Vagina (tissue), 2 donors: ENCODE data around the gene SPINDOC. TPM values are rescaled to one million over a fixed set of nuclear protein-coding genes. Genes with fewer than 3 reads are reported as not detected.
"Not testable (repeated sequence)": the region's sequence is repeated elsewhere in the genome, so short reads cannot be mapped to it uniquely, and the experiment has no call there.

Source experiments
- DNase-seq, 2 donors: peaks; one replicate each; pipeline ENCODE4 v3.0.0-alpha.2; 2017; ENCODE audit errors: extremely low spot score in 2 of 2
- H3K27ac ChIP-seq: fragments of 200-600 bp; sonication (generic); one replicate; pipeline ENCODE4 v1.5.1; 2019
- H3K27me3 ChIP-seq: fragments of 200-600 bp; sonication (generic); one replicate; pipeline ENCODE4 v1.5.1; 2019
- H3K36me3 ChIP-seq, 2 donors: fragments of 200-600 bp; sonication (generic); one replicate each; pipeline ENCODE4 v1.5.1; 2017 to 2019
- H3K4me1 ChIP-seq: fragments of 200-600 bp; sonication (generic); one replicate; pipeline ENCODE4 v1.5.1; 2019
- H3K4me3 ChIP-seq, 2 donors: fragments of 200-600 bp; sonication (generic); 1 replicate in 1 of 2; 2 replicates in 1 of 2; pipeline ENCODE4 v1.5.1; 2016 to 2019
- H3K9me3 ChIP-seq: fragments of 200-600 bp; sonication (generic); one replicate; pipeline ENCODE4 v1.5.1; 2019
- CTCF ChIP-seq, 3 experiments: fragments of 450-650 bp in 2 of 3; fragments of 200-600 bp in 1 of 3; sonication (generic) in 1 of 3; IDR thresholded peaks; one replicate each; pipeline ENCODE4 v1.5.1; 2017 to 2019; ENCODE audit warnings: antibody characterized with exemption in 3 of 3, mild to moderate bottlenecking in 2 of 3, moderate library complexity in 2 of 3
- POLR2A ChIP-seq, 2 donors: fragments of 450-650 bp; IDR thresholded peaks; one replicate each; pipeline ENCODE4 v1.6.1; 2017; ENCODE audit warnings: antibody characterized with exemption in 2 of 2, mild to moderate bottlenecking in 2 of 2, moderate library complexity in 2 of 2
- POLR2AphosphoS5 ChIP-seq, 2 donors: sonication (generic); formaldehyde crosslinking; IDR thresholded peaks; one replicate each; pipeline ENCODE4 v1.9.0; 2017; ENCODE audit warnings: antibody characterized with exemption in 2 of 2, mild to moderate bottlenecking in 2 of 2, low read depth in 1 of 2; ENCODE audit not compliant: insufficient read depth in 1 of 2
- intact Hi-C: fragments of 100-400 bp; cut with DNase I; formaldehyde crosslinking; loops from one replicate; pipeline ENCODE4 v1.15.1; 2023
- total RNA-seq: library from RNA; depleted of rRNA; stranded (reverse); fragments of >200 nt; gene quantifications from one replicate; pipeline ENCODE4 v1.2.3, GENCODE V29; 2016

Gene SPINDOC
- total RNA-seq, 1 donor from 2014 or later, result 6.6 TPM

- Histone ChIP-seq H3K4me1 (peaks cover 21% of the 10 kb centered on the region), H3K4me3 (no peak overlapping the region), H3K27ac (peak overlapping the region; percentile 50), H3K9me3 (no peaks in the 10 kb centered on the region), H3K27me3 (no peaks in the 10 kb centered on the region), H3K36me3 (no peaks in the 10 kb centered on the region)
- no peak for DNase-seq
- intact Hi-C loops, result no loop called here
- TF ChIP-seq POLR2A (IDR thresholded peaks at IDR 0.05) (no peak), POLR2AphosphoS5 (IDR thresholded peaks at IDR 0.05; ENCODE audit: insufficient read depth in 1 of 2, low read depth in 1 of 2) (peak in 1 of 2 donors; percentile 88), CTCF (IDR thresholded peaks at IDR 0.05) (no peak)
Observed at GRCh38 chr11:63804259-63804658, 9.0 kb upstream of the SPINDOC start.

- intact Hi-C loops, result no loop called here
- H3K27ac ChIP-seq, result no peak overlapping the region
- no peaks in the 10 kb centered on the region for H3K9me3 ChIP-seq
Observed at GRCh38 chr11:63805844-63806415, 7.3 kb upstream of the SPINDOC start.

GRCh38 chr11:63810383-63810782 is 2.9 kb upstream of the SPINDOC start:
- DNase-seq, H3K4me3 ChIP-seq, H3K27ac ChIP-seq, H3K9me3 ChIP-seq, intact Hi-C loops, H3K27me3 ChIP-seq, H3K36me3 ChIP-seq: not testable (repeated sequence)
- peaks cover 22% of the 10 kb centered on the region for H3K4me1 ChIP-seq

More at GRCh38 chr11:63805844-63806415, 7.3 kb upstream of the SPINDOC start:
- Histone ChIP-seq H3K27me3 (no peaks in the 10 kb centered on the region), H3K4me1 (peaks cover 21% of the 10 kb centered on the region), H3K4me3 (no peak overlapping the region), H3K36me3 (no peaks in the 10 kb centered on the region)
- TF ChIP-seq POLR2A (IDR thresholded peaks at IDR 0.05) (no peak), POLR2AphosphoS5 (IDR thresholded peaks at IDR 0.05; ENCODE audit: insufficient read depth in 1 of 2, low read depth in 1 of 2) (no peak), CTCF (IDR thresholded peaks at IDR 0.05) (no peak)
- no peak for DNase-seq

- TF ChIP-seq POLR2AphosphoS5 (IDR thresholded peaks at IDR 0.05; ENCODE audit: insufficient read depth in 1 of 2, low read depth in 1 of 2) (no peak), CTCF (IDR thresholded peaks at IDR 0.05) (no peak), POLR2A (IDR thresholded peaks at IDR 0.05) (no peak)
- no peaks in the 10 kb centered on the region for H3K27me3 ChIP-seq
- intact Hi-C loops, result no loop called here
- no peak for DNase-seq
- no peaks in the 10 kb centered on the region for H3K36me3 ChIP-seq
- H3K27ac ChIP-seq, result no peak overlapping the region
- H3K9me3 ChIP-seq, result no peaks in the 10 kb centered on the region
- H3K4me1 ChIP-seq, result peaks cover 30% of the 10 kb centered on the region
- no peak overlapping the region for H3K4me3 ChIP-seq
Observed at GRCh38 chr11:63811522-63811921, 1.7 kb upstream of the SPINDOC start.

GRCh38 chr11:63813563-63814382 is 517 bp downstream of the SPINDOC start:
- intact Hi-C loops, result loop anchor here (1.0 kb wide), 1 partner anchor 50 kb away; no protein-coding TSS in a partner anchor
- Histone ChIP-seq H3K4me3 (peak overlapping the region; percentile 74 to 91), H3K27ac (peak overlapping the region; percentile 79), H3K36me3 (peaks cover 0 to 14% of the 10 kb centered on the region in 2 donors), H3K4me1 (peaks cover 34% of the 10 kb centered on the region), H3K9me3 (no peaks in the 10 kb centered on the region), H3K27me3 (no peaks in the 10 kb centered on the region)
- no peak for DNase-seq
- TF ChIP-seq POLR2AphosphoS5 (IDR thresholded peaks at IDR 0.05; ENCODE audit: insufficient read depth in 1 of 2, low read depth in 1 of 2) (peak in 1 of 2 donors; percentile 28), POLR2A (IDR thresholded peaks at IDR 0.05) (no peak)

- Histone ChIP-seq H3K27me3 (no peaks in the 10 kb centered on the region), H3K4me1 (peaks cover 34% of the 10 kb centered on the region), H3K27ac (peak overlapping the region; percentile 79), H3K36me3 (peaks cover 0 to 19% of the 10 kb centered on the region in 2 donors), H3K4me3 (peak overlapping the region; percentile 74 to 91), H3K9me3 (no peaks in the 10 kb centered on the region)
- TF ChIP-seq POLR2AphosphoS5 (IDR thresholded peaks at IDR 0.05; ENCODE audit: insufficient read depth in 1 of 2, low read depth in 1 of 2) (no peak), POLR2A (IDR thresholded peaks at IDR 0.05) (no peak), CTCF (IDR thresholded peaks at IDR 0.05) (no peak)
- intact Hi-C loops, result no loop called here
- DNase-seq, result no peak
Observed at GRCh38 chr11:63814383-63814736, 1.1 kb downstream of the SPINDOC start.
